GM23248 (cell line): ENCODE measurements around the gene TGM1.

Experiments
- EZH2 ChIP-seq: fragments of 200-600 bp; sonication (generic); IDR thresholded peaks from 2 replicates; pipeline ENCODE4 v1.6.1; 2018; ENCODE audit warnings: antibody characterized with exemption, mild to moderate bottlenecking; ENCODE audit not compliant: insufficient read depth, poor library complexity, severe bottlenecking
- EZH2phosphoT487 ChIP-seq: fragments of 200-600 bp; sonication (generic); IDR thresholded peaks from 2 replicates; pipeline ENCODE4 v1.6.1; 2018; ENCODE audit warnings: antibody characterized with exemption, moderate library complexity, mild to moderate bottlenecking, low read depth; ENCODE audit not compliant: insufficient read depth

- TF ChIP-seq EZH2phosphoT487 (no peak), EZH2 (no peak)
Measured at GRCh38 chr14:24273422-24273998, 10.5 kb upstream of the TGM1 start.
